ENCODE data around the gene DPEP2NB.

Gene DPEP2NB

GRCh38 chr16:68055395-68055794 lies 39.7 kb upstream of the DPEP2NB start:
- no peak overlapping the region for H3K4me2 ChIP-seq (ENCODE audit: low read length)
- no peak overlapping the region for H3K4me3 ChIP-seq (ENCODE audit: low read depth, low read length)
- no peaks in the 10 kb centered on the region for H3K36me3 ChIP-seq (ENCODE audit: control insufficient read depth, insufficient read depth, low read length)
- no peaks in the 10 kb centered on the region for H3K9me3 ChIP-seq (ENCODE audit: control insufficient read depth, low read length)
- H2AFZ ChIP-seq: no peak overlapping the region
- TF ChIP-seq, protein P1, sequence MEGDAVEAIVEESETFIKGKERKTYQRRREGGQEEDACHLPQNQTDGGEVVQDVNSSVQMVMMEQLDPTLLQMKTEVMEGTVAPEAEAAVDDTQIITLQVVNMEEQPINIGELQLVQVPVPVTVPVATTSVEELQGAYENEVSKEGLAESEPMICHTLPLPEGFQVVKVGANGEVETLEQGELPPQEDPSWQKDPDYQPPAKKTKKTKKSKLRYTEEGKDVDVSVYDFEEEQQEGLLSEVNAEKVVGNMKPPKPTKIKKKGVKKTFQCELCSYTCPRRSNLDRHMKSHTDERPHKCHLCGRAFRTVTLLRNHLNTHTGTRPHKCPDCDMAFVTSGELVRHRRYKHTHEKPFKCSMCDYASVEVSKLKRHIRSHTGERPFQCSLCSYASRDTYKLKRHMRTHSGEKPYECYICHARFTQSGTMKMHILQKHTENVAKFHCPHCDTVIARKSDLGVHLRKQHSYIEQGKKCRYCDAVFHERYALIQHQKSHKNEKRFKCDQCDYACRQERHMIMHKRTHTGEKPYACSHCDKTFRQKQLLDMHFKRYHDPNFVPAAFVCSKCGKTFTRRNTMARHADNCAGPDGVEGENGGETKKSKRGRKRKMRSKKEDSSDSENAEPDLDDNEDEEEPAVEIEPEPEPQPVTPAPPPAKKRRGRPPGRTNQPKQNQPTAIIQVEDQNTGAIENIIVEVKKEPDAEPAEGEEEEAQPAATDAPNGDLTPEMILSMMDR (IDR thresholded peaks at IDR 0.05): no peak
- no peak overlapping the region for H3K27ac ChIP-seq
- no peak overlapping the region for H3K9ac ChIP-seq
- no peaks in the 10 kb centered on the region for H3K27me3 ChIP-seq (ENCODE audit: control insufficient read depth, insufficient read depth, low read length)
- no peaks in the 10 kb centered on the region for H3K79me2 ChIP-seq
- no peaks in the 10 kb centered on the region for H3K4me1 ChIP-seq

DNA sequence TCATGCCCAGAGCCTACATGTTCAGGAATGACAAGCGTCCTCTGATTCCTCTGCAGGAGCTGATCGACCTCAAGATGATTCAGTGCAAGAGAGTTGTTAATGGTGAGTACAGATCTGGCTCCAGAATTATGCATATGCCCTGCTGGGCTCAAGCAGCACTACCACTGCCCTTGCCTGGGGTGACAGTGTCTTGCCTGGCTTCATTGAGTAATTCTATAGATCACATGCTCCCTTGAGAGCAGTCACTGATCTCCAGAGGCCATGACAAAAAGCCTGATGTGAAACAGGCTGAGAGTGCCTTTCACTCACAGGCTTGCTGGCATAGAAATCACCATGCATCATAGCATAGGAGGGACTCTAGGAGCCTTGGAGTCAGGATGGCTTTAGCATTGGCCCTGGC lies 33.7 kb upstream of the DPEP2NB start:
- no peak overlapping the region for H3K9ac ChIP-seq
- no peaks in the 10 kb centered on the region for H3K4me1 ChIP-seq
- H3K36me3 ChIP-seq (ENCODE audit: control insufficient read depth, insufficient read depth, low read length): no peaks in the 10 kb centered on the region
- H3K9me3 ChIP-seq (ENCODE audit: control insufficient read depth, low read length): no peaks in the 10 kb centered on the region
- no peak overlapping the region for H3K4me2 ChIP-seq (ENCODE audit: low read length)
- H3K27me3 ChIP-seq (ENCODE audit: control insufficient read depth, insufficient read depth, low read length): no peaks in the 10 kb centered on the region
- no peaks in the 10 kb centered on the region for H3K79me2 ChIP-seq
- H3K4me3 ChIP-seq (ENCODE audit: low read depth, low read length): no peak overlapping the region
- no peak overlapping the region for H2AFZ ChIP-seq
- H3K27ac ChIP-seq: no peak overlapping the region
- TF ChIP-seq, protein P1 (IDR thresholded peaks at IDR 0.05): no peak

DNA sequence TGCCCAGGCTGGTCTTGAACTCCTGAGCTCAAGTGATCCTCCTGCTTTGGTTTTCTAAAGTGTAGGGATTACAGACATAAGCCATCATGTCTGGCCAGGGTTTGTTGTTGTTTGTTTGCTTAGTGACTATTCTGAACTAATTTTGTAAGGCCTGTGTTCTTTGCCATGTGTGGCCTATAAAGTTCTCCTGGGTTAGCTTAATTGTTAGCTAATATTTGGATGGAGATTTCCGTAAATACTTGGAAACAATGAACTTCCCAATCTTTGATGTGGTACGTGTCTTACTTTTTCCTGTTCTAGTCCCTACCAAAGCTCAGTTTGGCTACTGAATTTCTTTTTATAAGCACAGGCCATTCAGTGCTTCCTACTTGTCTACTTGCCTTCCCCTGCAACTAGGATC lies 32.3 kb upstream of the DPEP2NB start:
- Histone ChIP-seq H2AFZ (no peak overlapping the region), H3K27ac (no peak overlapping the region), H3K4me2 (ENCODE audit: low read length) (no peak overlapping the region), H3K4me3 (ENCODE audit: low read depth, low read length) (no peak overlapping the region), H3K9me3 (ENCODE audit: control insufficient read depth, low read length) (no peaks in the 10 kb centered on the region), H3K36me3 (ENCODE audit: control insufficient read depth, insufficient read depth, low read length) (no peaks in the 10 kb centered on the region), H3K27me3 (ENCODE audit: control insufficient read depth, insufficient read depth, low read length) (no peaks in the 10 kb centered on the region), H3K79me2 (no peaks in the 10 kb centered on the region), H3K4me1 (no peaks in the 10 kb centered on the region), H3K9ac (no peak overlapping the region)
- TF ChIP-seq, protein P1 (IDR thresholded peaks at IDR 0.05): no peak

DNA sequence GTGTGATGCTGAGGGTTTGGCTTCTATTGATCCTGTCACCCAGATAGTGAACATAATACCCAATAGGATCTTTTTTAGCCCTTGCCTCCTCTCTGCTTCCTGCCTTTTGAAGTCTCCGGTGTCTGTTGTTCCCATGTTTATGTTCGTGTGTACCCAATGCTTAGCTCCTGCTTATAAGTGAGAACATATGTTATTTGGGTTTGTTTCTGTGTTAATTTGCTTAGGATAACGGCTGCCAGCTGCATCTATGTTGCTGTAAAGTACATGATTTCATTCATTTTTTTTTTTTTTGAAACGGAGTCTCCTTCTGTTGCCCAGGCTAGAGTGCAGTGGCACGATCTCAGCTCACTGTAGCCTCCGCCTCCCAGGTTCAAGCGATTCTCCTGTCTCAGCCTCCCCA lies 30.4 kb upstream of the DPEP2NB start:
- Histone ChIP-seq H3K27ac (no peak overlapping the region), H2AFZ (no peak overlapping the region), H3K4me1 (no peaks in the 10 kb centered on the region), H3K4me2 (ENCODE audit: low read length) (no peak overlapping the region), H3K27me3 (ENCODE audit: control insufficient read depth, insufficient read depth, low read length) (no peaks in the 10 kb centered on the region), H3K36me3 (ENCODE audit: control insufficient read depth, insufficient read depth, low read length) (no peaks in the 10 kb centered on the region), H3K9ac (no peak overlapping the region), H3K4me3 (ENCODE audit: low read depth, low read length) (no peak overlapping the region), H3K9me3 (ENCODE audit: control insufficient read depth, low read length) (no peaks in the 10 kb centered on the region), H3K79me2 (no peaks in the 10 kb centered on the region)
- TF ChIP-seq, protein P1 (IDR thresholded peaks at IDR 0.05): no peak

DNA sequence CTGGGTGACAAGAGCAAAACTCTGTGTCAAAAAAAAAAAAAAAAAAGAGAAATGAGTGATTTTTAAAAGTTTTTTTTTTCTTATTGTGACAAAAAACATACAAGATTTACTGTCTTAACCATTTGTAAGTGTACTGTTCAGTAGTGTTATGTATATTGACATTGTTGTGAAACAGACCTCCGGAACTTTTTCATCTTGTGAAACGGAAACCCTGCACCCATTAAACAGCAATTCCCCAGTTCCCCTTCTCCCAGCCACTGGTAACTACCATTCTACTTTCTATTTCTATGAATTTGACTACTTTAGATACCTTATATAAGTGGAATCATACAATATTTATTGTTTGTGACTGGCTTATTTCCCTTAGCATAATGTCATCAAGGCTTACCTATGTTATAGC lies 26.1 kb upstream of the DPEP2NB start:
- no peak overlapping the region for H3K4me2 ChIP-seq (ENCODE audit: low read length)
- H3K79me2 ChIP-seq: no peaks in the 10 kb centered on the region
- H3K9me3 ChIP-seq (ENCODE audit: control insufficient read depth, low read length): no peaks in the 10 kb centered on the region
- TF ChIP-seq, protein P1 (IDR thresholded peaks at IDR 0.05): no peak
- no peaks in the 10 kb centered on the region for H3K4me1 ChIP-seq
- no peaks in the 10 kb centered on the region for H3K27me3 ChIP-seq (ENCODE audit: control insufficient read depth, insufficient read depth, low read length)
- no peak overlapping the region for H3K27ac ChIP-seq
- no peak overlapping the region for H3K4me3 ChIP-seq (ENCODE audit: low read depth, low read length)
- H3K36me3 ChIP-seq (ENCODE audit: control insufficient read depth, insufficient read depth, low read length): no peaks in the 10 kb centered on the region
- no peak overlapping the region for H3K9ac ChIP-seq
- H2AFZ ChIP-seq: no peak overlapping the region

Data from parathyroid adenoma (tissue), 2 donors.